ENCODE measurements around the gene NLRP6.
"Not testable (repeated sequence)": the region's sequence is repeated elsewhere in the genome, so short reads cannot be mapped to it uniquely, and the experiment has no call there.

The NLRP6 gene

GRCh38 chr11:282171-282570 is 4.0 kb downstream of the NLRP6 start:
- DNase-seq (ENCODE audit: low read depth), result no peak

- DNase-seq (ENCODE audit: low read depth), result no peak
Observed at GRCh38 chr11:282630-283360, 4.6 kb downstream of the NLRP6 start.

- DNase-seq (ENCODE audit: low read depth), result no peak
Observed at GRCh38 chr11:283405-284104, 5.3 kb downstream of the NLRP6 start.

- DNase-seq (ENCODE audit: low read depth), result no peak
Observed at GRCh38 chr11:284105-285020, 6.2 kb downstream of the NLRP6 start.

GRCh38 chr11:285021-285893 is 7.0 kb downstream of the NLRP6 start:
- no peak for DNase-seq (ENCODE audit: low read depth)

- no peak for DNase-seq (ENCODE audit: low read depth)
Observed at GRCh38 chr11:285894-286220, 7.7 kb downstream of the NLRP6 start.

GRCh38 chr11:286977-287820 is 9.0 kb downstream of the NLRP6 start:
- not testable (repeated sequence) for DNase-seq (ENCODE audit: low read depth)

GRCh38 chr11:287821-288477 is 9.7 kb downstream of the NLRP6 start:
- no peak for DNase-seq (ENCODE audit: low read depth)

GRCh38 chr11:288478-289397 is 10.5 kb downstream of the NLRP6 start, which contains the start of gene PGGHG:
PGGHG (plus strand) TSS chr11:289126; CDS start chr11:289817, 691 bp downstream.
- no peak for DNase-seq (ENCODE audit: low read depth)

GRCh38 chr11:289398-289711 is 11.1 kb downstream of the NLRP6 start:
- no peak for DNase-seq (ENCODE audit: low read depth)

GRCh38 chr11:289712-290620 is 11.8 kb downstream of the NLRP6 start:
- DNase-seq (ENCODE audit: low read depth), result no peak

- DNase-seq (ENCODE audit: low read depth), result no peak
Observed at GRCh38 chr11:290621-291231, 12.5 kb downstream of the NLRP6 start.

- no peak for DNase-seq (ENCODE audit: low read depth)
Observed at GRCh38 chr11:291281-292210, 13.3 kb downstream of the NLRP6 start.

GRCh38 chr11:292211-293121 is 14.3 kb downstream of the NLRP6 start:
- no peak for DNase-seq (ENCODE audit: low read depth)

GRCh38 chr11:293271-293851 is 15.2 kb downstream of the NLRP6 start:
- DNase-seq (ENCODE audit: low read depth), result no peak
